Thoracic aorta (tissue), 2 donors: Measurements from ENCODE around the gene PTOV1. TPM values are rescaled to one million over a fixed set of nuclear protein-coding genes. Genes with fewer than 3 reads are reported as not detected.

ENCODE experiments used
- ATAC-seq: fragments of 150-250 bp; one replicate; pipeline ENCODE4 v1.8.0; 2017; ENCODE audit warnings: low read depth; ENCODE audit not compliant: insufficient number of reproducible peaks, low FRiP score
- DNase-seq: peaks from one replicate; pipeline ENCODE4 v3.0.0-alpha.2; 2020; ENCODE audit warnings: low spot score
- H3K27ac ChIP-seq, 2 donors: fragments of 200-600 bp; sonication (generic); 1 replicate in 1 of 2; 2 replicates in 1 of 2; pipeline ENCODE4 v1.5.1; 2016; ENCODE audit warnings: mild to moderate bottlenecking in 2 of 2, moderate library complexity in 2 of 2
- H3K27me3 ChIP-seq: fragments of 200-600 bp; sonication (generic); replicated peaks from 2 replicates; pipeline ENCODE4 v1.6.0; 2016; ENCODE audit warnings: mild to moderate bottlenecking; ENCODE audit not compliant: insufficient read depth
- H3K36me3 ChIP-seq: fragments of 200-600 bp; sonication (generic); one replicate; pipeline ENCODE4 v1.5.1; 2016
- H3K4me1 ChIP-seq, 2 donors: fragments of 200-600 bp; sonication (generic); 1 replicate in 1 of 2; 2 replicates in 1 of 2; pipeline versions ENCODE4 v1.5.1 to v1.6.0; 2016; ENCODE audit warnings: low read depth in 2 of 2, mild to moderate bottlenecking in 1 of 2; ENCODE audit not compliant: control insufficient read depth in 1 of 2
- H3K4me3 ChIP-seq: fragments of 200-600 bp; sonication (generic); 2 replicates; pipeline ENCODE4 v1.5.1; 2016; ENCODE audit warnings: mild to moderate bottlenecking
- H3K9me3 ChIP-seq: fragments of 200-600 bp; sonication (generic); 2 replicates; pipeline ENCODE4 v1.5.1; 2016
- total RNA-seq, 2 donors: library from RNA; depleted of rRNA; stranded (reverse); fragments of >200 nt; gene quantifications; one replicate each; pipeline versions ENCODE4 v1.1.0 to v1.2.3, GENCODE V29; 2016
- TF ChIP-seq, protein P1 (sequence below): fragments of 200-600 bp; sonication (generic); IDR thresholded peaks from one replicate; pipeline ENCODE4 v1.5.1; 2019; ENCODE audit warnings: antibody characterized with exemption

Gene PTOV1
- total RNA-seq, 2 donors from 2014 or later, result 62.9 to 72.2 TPM

DNA sequence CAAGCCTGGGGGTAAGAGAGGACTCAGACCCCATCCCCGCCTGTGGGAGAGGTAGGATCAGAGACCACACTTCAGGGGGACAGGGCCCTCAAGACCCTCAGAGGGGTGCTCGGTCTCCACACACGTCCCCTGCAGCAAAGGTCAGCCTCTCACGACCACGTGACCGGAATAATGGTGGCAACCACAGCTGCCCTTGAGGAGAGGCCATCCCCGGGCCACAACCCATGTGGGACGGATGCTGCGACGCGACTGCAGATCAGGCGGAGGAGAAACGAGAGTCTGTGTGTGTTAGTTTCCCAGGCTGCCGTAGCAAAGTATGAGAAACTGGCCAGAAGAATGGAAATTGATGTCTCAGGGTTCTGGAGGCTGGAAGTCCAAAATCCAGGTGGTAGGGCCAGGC lies 23.9 kb upstream of the PTOV1 start:
- Histone ChIP-seq H3K4me1 (no peaks in the 10 kb centered on the region), H3K4me3 (no peak overlapping the region), H3K27ac (no peak overlapping the region), H3K9me3 (no peaks in the 10 kb centered on the region), H3K27me3 (no peaks in the 10 kb centered on the region), H3K36me3 (peaks cover 32% of the 10 kb centered on the region)
- TF ChIP-seq, protein P1, sequence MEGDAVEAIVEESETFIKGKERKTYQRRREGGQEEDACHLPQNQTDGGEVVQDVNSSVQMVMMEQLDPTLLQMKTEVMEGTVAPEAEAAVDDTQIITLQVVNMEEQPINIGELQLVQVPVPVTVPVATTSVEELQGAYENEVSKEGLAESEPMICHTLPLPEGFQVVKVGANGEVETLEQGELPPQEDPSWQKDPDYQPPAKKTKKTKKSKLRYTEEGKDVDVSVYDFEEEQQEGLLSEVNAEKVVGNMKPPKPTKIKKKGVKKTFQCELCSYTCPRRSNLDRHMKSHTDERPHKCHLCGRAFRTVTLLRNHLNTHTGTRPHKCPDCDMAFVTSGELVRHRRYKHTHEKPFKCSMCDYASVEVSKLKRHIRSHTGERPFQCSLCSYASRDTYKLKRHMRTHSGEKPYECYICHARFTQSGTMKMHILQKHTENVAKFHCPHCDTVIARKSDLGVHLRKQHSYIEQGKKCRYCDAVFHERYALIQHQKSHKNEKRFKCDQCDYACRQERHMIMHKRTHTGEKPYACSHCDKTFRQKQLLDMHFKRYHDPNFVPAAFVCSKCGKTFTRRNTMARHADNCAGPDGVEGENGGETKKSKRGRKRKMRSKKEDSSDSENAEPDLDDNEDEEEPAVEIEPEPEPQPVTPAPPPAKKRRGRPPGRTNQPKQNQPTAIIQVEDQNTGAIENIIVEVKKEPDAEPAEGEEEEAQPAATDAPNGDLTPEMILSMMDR, result no peak
- ATAC-seq (no peak), DNase-seq (no peak)

DNA sequence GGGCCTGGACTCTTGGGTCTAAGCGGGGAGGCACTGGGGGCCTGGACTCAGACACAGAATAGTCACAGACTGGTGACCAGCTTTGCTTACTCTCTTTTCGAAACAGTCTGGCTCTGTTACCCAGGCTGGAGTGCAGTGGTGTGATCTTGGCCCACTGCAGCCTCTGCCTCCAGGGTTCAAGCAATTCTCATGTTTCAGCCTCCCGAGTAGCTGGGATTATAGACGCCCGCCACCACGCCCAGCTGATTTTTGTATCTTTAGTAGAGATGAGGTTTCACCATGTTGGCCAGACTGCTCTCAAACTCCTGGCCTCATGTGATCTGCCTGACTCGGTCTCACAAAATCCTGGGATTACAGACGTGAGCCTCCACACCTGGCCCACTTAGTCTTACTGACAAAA lies 21.8 kb upstream of the PTOV1 start:
- H3K27ac ChIP-seq, result no peak overlapping the region
- peaks cover 45% of the 10 kb centered on the region for H3K36me3 ChIP-seq
- TF ChIP-seq, protein P1, result no peak
- no peaks in the 10 kb centered on the region for H3K9me3 ChIP-seq
- H3K4me3 ChIP-seq, result no peak overlapping the region
- ATAC-seq, result no peak
- no peaks in the 10 kb centered on the region for H3K4me1 ChIP-seq
- H3K27me3 ChIP-seq, result no peaks in the 10 kb centered on the region
- no peak for DNase-seq

DNA sequence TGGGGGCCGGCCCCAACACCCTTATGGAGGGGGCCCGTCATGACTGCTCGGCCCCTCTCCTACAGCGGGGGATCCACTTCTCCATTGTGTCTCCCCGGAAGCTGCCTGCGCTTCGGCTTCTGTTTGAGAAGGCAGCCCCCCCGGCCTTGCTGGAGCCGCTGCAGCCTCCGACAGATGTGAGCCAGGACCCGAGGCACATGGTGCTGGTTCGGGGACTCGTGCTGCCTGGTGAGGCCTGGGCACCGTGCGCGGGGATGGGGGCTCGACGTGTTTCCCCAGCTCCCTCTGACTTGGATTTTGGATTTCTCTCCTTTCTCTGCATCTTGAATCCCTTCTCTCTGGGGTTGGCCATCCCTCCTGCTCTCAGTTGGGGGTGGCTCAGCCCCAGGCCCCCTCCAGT lies 21.2 kb upstream of the PTOV1 start:
- no peaks in the 10 kb centered on the region for H3K9me3 ChIP-seq
- DNase-seq (no peak), ATAC-seq (no peak)
- no peak overlapping the region for H3K27ac ChIP-seq
- no peaks in the 10 kb centered on the region for H3K4me1 ChIP-seq
- peaks cover 51% of the 10 kb centered on the region for H3K36me3 ChIP-seq
- H3K4me3 ChIP-seq, result no peak overlapping the region
- TF ChIP-seq, protein P1, result no peak
- H3K27me3 ChIP-seq, result no peaks in the 10 kb centered on the region

DNA sequence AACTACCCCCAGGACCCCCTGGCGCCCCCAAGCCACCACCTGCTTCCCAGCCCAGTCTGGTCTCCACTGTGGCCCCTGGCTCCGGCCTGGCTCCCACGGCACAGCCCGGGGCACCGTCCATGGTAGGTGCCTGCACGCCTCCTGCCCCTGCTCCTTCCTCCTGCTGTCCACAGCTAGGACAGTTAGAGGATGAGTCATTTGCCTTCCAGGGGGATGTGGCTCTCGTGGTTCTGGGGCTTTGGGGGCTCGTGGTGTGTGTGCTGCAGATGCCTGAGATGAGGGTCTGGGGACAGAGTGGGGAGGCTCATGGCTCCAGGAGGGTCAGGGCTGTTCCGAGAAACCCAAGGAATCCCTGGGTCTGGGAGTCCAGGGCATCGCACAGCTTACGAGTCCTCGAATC lies 20.2 kb upstream of the PTOV1 start:
- Histone ChIP-seq H3K27ac (no peak overlapping the region), H3K4me1 (no peaks in the 10 kb centered on the region), H3K36me3 (peaks cover 61% of the 10 kb centered on the region), H3K4me3 (no peak overlapping the region), H3K9me3 (no peaks in the 10 kb centered on the region), H3K27me3 (no peaks in the 10 kb centered on the region)
- TF ChIP-seq, protein P1, result no peak
- no peak for ATAC-seq
- DNase-seq, result no peak

DNA sequence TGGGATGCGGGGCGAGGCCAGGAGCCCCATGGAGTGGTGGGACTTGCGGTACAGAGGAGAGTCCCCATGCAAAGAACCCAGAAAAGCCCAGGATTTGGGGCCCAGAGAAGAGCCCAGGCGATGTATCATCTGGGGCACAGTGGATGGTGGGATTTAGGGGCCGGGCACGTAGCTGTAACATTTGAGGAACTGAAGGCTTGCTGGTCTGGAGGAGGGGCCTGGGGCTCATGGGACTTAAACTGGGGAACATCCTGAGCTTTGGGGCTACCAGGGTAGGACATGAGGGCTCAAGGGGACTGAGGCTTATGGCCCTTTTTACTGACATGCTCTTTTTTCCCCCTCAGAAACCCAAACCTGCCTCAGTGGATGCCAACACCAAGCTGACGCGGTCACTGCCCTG lies 19.4 kb upstream of the PTOV1 start:
- Histone ChIP-seq H3K36me3 (peaks cover 68% of the 10 kb centered on the region), H3K4me1 (no peaks in the 10 kb centered on the region), H3K4me3 (no peak overlapping the region), H3K27me3 (no peaks in the 10 kb centered on the region), H3K9me3 (no peaks in the 10 kb centered on the region), H3K27ac (no peak overlapping the region)
- DNase-seq, result no peak
- TF ChIP-seq, protein P1, result no peak
- ATAC-seq, result no peak
